Uterus (tissue), 4 donors: ENCODE data around the gene SLC2A11. TPM values are rescaled to one million over a fixed set of nuclear protein-coding genes. Genes with fewer than 3 reads are reported as not detected.

Experiments
- DNase-seq, 2 donors: peaks; one replicate each; pipeline ENCODE4 v3.0.0-alpha.2; 2019 to 2020
- H3K27ac ChIP-seq, 2 donors: fragments of 200-600 bp; sonication (generic); 1 replicate in 1 of 2; 2 replicates in 1 of 2; pipeline ENCODE4 v1.5.1; 2016 to 2018
- H3K27me3 ChIP-seq, 2 donors: fragments of 200-600 bp; sonication (generic); one replicate each; pipeline ENCODE4 v1.5.1; 2018 to 2019; ENCODE audit warnings: control low read depth in 1 of 2
- H3K36me3 ChIP-seq, 2 donors: fragments of 200-600 bp; sonication (generic); one replicate each; pipeline ENCODE4 v1.5.1; 2019; ENCODE audit warnings: control low read depth in 1 of 2
- H3K4me1 ChIP-seq, 2 donors: fragments of 200-600 bp; sonication (generic); one replicate each; pipeline ENCODE4 v1.5.1; 2018 to 2019; ENCODE audit warnings: control low read depth in 1 of 2
- H3K4me3 ChIP-seq, 2 donors: fragments of 200-600 bp; sonication (generic); 1 replicate in 1 of 2; 2 replicates in 1 of 2; pipeline ENCODE4 v1.5.1; 2018 to 2019; ENCODE audit warnings: mild to moderate bottlenecking in 1 of 2
- H3K9me3 ChIP-seq, 2 donors: fragments of 200-600 bp; sonication (generic); one replicate each; pipeline ENCODE4 v1.5.1; 2019; ENCODE audit warnings: control low read depth in 1 of 2
- CTCF ChIP-seq, 4 experiments: fragments of 200-600 bp in 2 of 4; fragments of 450-650 bp in 2 of 4; sonication (generic) in 2 of 4; IDR thresholded peaks; one replicate each; pipeline ENCODE4 v1.5.1; 2016 to 2019; ENCODE audit warnings: antibody characterized with exemption in 4 of 4, mild to moderate bottlenecking in 2 of 4, moderate library complexity in 1 of 4
- POLR2A ChIP-seq, 2 donors: fragments of 450-650 bp; IDR thresholded peaks; one replicate each; pipeline ENCODE4 v1.6.1; 2016; ENCODE audit warnings: antibody characterized with exemption in 2 of 2, mild to moderate bottlenecking in 1 of 2, moderate library complexity in 1 of 2
- intact Hi-C: fragments of 100-400 bp; cut with DNase I; formaldehyde crosslinking; loops from one replicate; pipeline ENCODE4 v1.15.1; 2023; ENCODE audit warnings: low total_unique reads
- total RNA-seq, 4 donors: library from RNA; depleted of rRNA in 3 of 4; stranded (reverse); fragments of >200 nt in 3 of 4; gene quantifications; one replicate each; pipeline versions ENCODE4 v1.1.0 to v1.2.4, GENCODE V29; 2014 to 2023
- donor health status: DM: yes; HTN: yes; CAD: no.

The SLC2A11 gene
- total RNA-seq, 4 donors from 2014 or later = under 0.01 to 63.3 (median 15.0) TPM

GRCh38 chr22:23889620-23890019, 31.9 kb downstream of the SLC2A11 start:
- intact Hi-C loops = no loop called here

GRCh38 chr22:23891726-23892125, 34.1 kb downstream of the SLC2A11 start:
- intact Hi-C loops = no loop called here
- no peaks in the 10 kb centered on the region for H3K4me1 ChIP-seq
- H3K36me3 ChIP-seq = no peaks in the 10 kb centered on the region
- no peak overlapping the region for H3K4me3 ChIP-seq
- H3K27me3 ChIP-seq = no peaks in the 10 kb centered on the region
- DNase-seq = no peak
- H3K27ac ChIP-seq = no peak overlapping the region
- H3K9me3 ChIP-seq = no peaks in the 10 kb centered on the region
- TF ChIP-seq POLR2A (IDR thresholded peaks at IDR 0.05) = no peak
- TF ChIP-seq CTCF (IDR thresholded peaks at IDR 0.05) = no peak

More at GRCh38 chr22:23889620-23890019, 31.9 kb downstream of the SLC2A11 start:
- Histone ChIP-seq H3K4me3 (no peak overlapping the region), H3K9me3 (no peaks in the 10 kb centered on the region), H3K27ac (no peak overlapping the region), H3K36me3 (no peaks in the 10 kb centered on the region), H3K4me1 (no peaks in the 10 kb centered on the region), H3K27me3 (no peaks in the 10 kb centered on the region)
- DNase-seq = no peak
- no peak for TF ChIP-seq CTCF (IDR thresholded peaks at IDR 0.05)
- TF ChIP-seq POLR2A (IDR thresholded peaks at IDR 0.05) = no peak

GRCh38 chr22:23892130-23892529, 34.5 kb downstream of the SLC2A11 start:
- intact Hi-C loops = no loop called here
- H3K4me1 ChIP-seq = no peaks in the 10 kb centered on the region
- no peaks in the 10 kb centered on the region for H3K9me3 ChIP-seq
- H3K36me3 ChIP-seq = no peaks in the 10 kb centered on the region
- H3K4me3 ChIP-seq = no peak overlapping the region
- no peak for TF ChIP-seq CTCF (IDR thresholded peaks at IDR 0.05)
- TF ChIP-seq POLR2A (IDR thresholded peaks at IDR 0.05) = no peak
- no peak overlapping the region for H3K27ac ChIP-seq
- no peak for DNase-seq
- H3K27me3 ChIP-seq = no peaks in the 10 kb centered on the region

GRCh38 chr22:23892706-23893105, 35.0 kb downstream of the SLC2A11 start:
- no peaks in the 10 kb centered on the region for H3K36me3 ChIP-seq
- H3K9me3 ChIP-seq = no peaks in the 10 kb centered on the region
- intact Hi-C loops = no loop called here
- no peak overlapping the region for H3K4me3 ChIP-seq
- no peaks in the 10 kb centered on the region for H3K27me3 ChIP-seq
- DNase-seq = no peak
- H3K4me1 ChIP-seq = no peaks in the 10 kb centered on the region
- H3K27ac ChIP-seq = no peak overlapping the region
- TF ChIP-seq CTCF (IDR thresholded peaks at IDR 0.05) = no peak
- TF ChIP-seq POLR2A (IDR thresholded peaks at IDR 0.05) = no peak

- intact Hi-C loops = no loop called here
- DNase-seq = no peak
- H3K27me3 ChIP-seq = no peaks in the 10 kb centered on the region
- no peaks in the 10 kb centered on the region for H3K36me3 ChIP-seq
- no peaks in the 10 kb centered on the region for H3K4me1 ChIP-seq
- H3K27ac ChIP-seq = peak overlapping the region; percentile 82 to 91
- H3K9me3 ChIP-seq = no peaks in the 10 kb centered on the region
- no peak for TF ChIP-seq CTCF (IDR thresholded peaks at IDR 0.05)
- TF ChIP-seq POLR2A (IDR thresholded peaks at IDR 0.05) = no peak
- peak overlapping the region; percentile 60 to 63 for H3K4me3 ChIP-seq
These were observed 35.7 kb downstream of the SLC2A11 start for GRCh38 chr22:23893121-23893944.
